ENCODE measurements around the gene MON1B. TPM values are rescaled to one million over a fixed set of nuclear protein-coding genes. Genes with fewer than 3 reads are reported as not detected.
A peak's percentile ranks its signal among the peaks of the same experiment; 100 is the strongest.

The MON1B gene
- total and polyA plus RNA-seq, 9 of the 15 experiments (the other 6 are each of a cell fraction or from before 2014, with no cell fraction given), result 5.0 to 66.0 (median 12.6) TPM

DNA sequence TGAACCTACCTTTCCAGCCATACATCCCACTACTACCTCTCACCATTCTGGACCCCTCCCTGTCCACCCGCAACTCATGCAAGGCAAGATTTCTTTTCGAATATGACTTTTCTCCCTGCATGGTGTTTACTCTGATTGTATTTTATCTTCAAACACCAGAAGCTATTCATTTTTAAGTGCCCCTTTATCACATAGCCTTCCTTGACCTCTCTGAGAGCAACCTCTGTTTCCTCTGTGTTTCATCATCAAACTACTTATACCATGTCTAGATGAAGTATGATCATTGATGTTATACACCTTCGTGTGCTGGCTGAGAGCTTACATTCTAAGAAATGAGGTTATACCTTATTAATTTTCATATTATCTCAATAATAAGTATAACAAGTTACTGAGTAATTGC is 40.1 kb downstream of the MON1B start (continued):
- TF ChIP-seq CEBPB (tag; IDR thresholded peaks at IDR 0.05), result 0 out of 2 replicates have a peak, but pooled peaks have one; percentile 9
- peak; percentile 55; the same call in 1 of the 2 replicates for TF ChIP-seq SMARCA4 (IDR thresholded peaks at IDR 0.05)
- TF ChIP-seq CCAR2 (IDR thresholded peaks at IDR 0.05; ENCODE audit: low read depth, low read length), result no peak
- TF ChIP-seq, protein P1, sequence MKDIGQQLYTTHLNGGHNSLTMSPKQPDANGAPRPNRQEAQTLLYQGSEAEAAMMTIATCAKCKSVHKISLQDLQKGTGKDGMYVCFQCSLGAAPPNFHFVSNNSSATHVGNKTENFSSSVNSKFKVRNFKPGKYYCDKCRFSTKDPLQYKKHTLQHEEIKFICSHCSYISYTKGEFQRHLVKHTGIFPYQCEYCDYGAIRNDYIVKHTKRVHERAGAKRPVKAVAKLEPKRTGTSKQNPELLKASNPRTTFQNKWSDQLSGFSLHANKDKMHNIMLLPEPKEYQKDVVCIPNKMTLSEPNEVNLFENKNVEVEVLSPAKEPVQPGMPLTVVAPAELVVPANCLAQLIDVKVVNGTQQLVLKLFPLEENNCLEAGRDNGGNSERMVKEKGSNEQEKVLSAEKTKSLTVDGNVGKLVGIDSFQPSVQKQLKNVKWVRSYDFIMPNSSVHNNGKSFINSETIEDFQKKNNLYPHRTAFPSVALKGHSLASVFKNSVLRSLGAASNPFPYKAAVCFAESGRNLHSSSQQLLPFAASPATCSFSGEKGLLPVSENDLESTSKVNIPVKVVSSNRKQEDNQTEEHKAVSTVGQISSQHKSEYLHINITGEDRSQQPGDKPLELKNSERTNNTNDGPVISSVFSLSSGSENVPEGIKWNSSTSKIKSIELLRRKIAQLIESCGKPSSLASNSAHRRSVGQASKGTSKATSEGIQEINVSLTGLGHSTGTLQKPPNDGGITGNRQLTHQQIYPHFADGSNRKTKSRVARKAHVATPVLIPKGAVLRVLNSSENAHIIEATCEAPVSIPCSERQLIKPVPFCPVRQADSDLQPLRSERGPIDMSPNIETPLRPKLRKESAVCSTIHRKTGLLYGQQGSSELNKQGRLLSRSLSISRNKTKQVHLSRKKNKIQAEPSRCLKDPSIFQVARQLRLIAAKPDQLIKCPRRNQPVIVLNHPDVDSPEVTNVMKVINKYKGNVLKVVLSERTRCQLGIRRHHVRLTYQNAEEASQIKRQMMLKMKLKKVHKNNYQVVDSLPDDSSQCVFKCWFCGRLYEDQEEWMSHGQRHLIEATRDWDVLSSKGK (CRISPR knock-in tag; IDR thresholded peaks at IDR 0.05), result no peak
- TF ChIP-seq RHOXF2B (CRISPR knock-in tag; conservative IDR thresholded peaks at IDR 0.05), result no peak
- peak; percentile 57 for TF ChIP-seq TCF3 (CRISPR knock-in tag; IDR thresholded peaks at IDR 0.05)
- peak; percentile 59; the same call in 1 of the 2 replicates for TF ChIP-seq CXXC5 (CRISPR knock-in tag; IDR thresholded peaks at IDR 0.05)
- no peak for TF ChIP-seq STAT5B (CRISPR knock-in tag; IDR thresholded peaks at IDR 0.05)
- no peak for TF ChIP-seq ZNF592 (IDR thresholded peaks at IDR 0.05)
- TF ChIP-seq EP300 (IDR thresholded peaks at IDR 0.05; ENCODE audit: low read length), result peak; percentile 81
- TF ChIP-seq NR2C1 (IDR thresholded peaks at IDR 0.05), result no peak
- TF ChIP-seq NR2C1 (tag; IDR thresholded peaks at IDR 0.05), result peak; percentile 59; the same call in 1 of the 2 replicates
- peak; percentile 53 for TF ChIP-seq HDAC3 (IDR thresholded peaks at IDR 0.05; ENCODE audit: borderline replicate concordance, partially characterized antibody)
- no peak for TF ChIP-seq ZFX (CRISPR knock-in tag; IDR thresholded peaks at IDR 0.05)
- 0 out of 2 replicates have a peak, but pooled peaks have one; percentile 24 for TF ChIP-seq CTBP1 (IDR thresholded peaks at IDR 0.05; ENCODE audit: borderline replicate concordance)
- TF ChIP-seq TEAD4 (IDR thresholded peaks at IDR 0.05; ENCODE audit: low read length), result peak; percentile 89
- no peak for TF ChIP-seq TEAD4 (CRISPR knock-in tag; IDR thresholded peaks at IDR 0.05; ENCODE audit: borderline replicate concordance)
- peak; percentile 80; the same call in 1 of the 2 replicates for TF ChIP-seq PML (IDR thresholded peaks at IDR 0.05; ENCODE audit: low read length)
- TF ChIP-seq RNF2 (IDR thresholded peaks at IDR 0.05), result peak; percentile 40; the same call in 1 of the 2 replicates
- peak; percentile 55; the same call in 1 of the 2 replicates for TF ChIP-seq LEF1 (IDR thresholded peaks at IDR 0.05)
- peak; percentile 37; the same call in 1 of the 2 replicates for TF ChIP-seq POLR2H (tag; IDR thresholded peaks at IDR 0.05; ENCODE audit: low read depth)
- 0 out of 2 replicates have a peak, but pooled peaks have one; percentile 7 for TF ChIP-seq ZNF239 (CRISPR knock-in tag; IDR thresholded peaks at IDR 0.05)
- TF ChIP-seq MTF1 (CRISPR knock-in tag; IDR thresholded peaks at IDR 0.05; ENCODE audit: borderline replicate concordance), result no peak
- TF ChIP-seq ZNF24 (IDR thresholded peaks at IDR 0.05), result no peak
- peak; percentile 85 for TF ChIP-seq ARID1B (IDR thresholded peaks at IDR 0.05)

Measured in K562 (cell line).